ENCODE data around the gene ZNF366.

Gene ZNF366

GRCh38 chr5:72439192-72439591, 68.0 kb downstream of the ZNF366 start:
- TF ChIP-seq ZNF248 (tag by site-specific recombination; IDR thresholded peaks at IDR 0.05) (no peak), PBX3 (CRISPR knock-in tag; IDR thresholded peaks at IDR 0.05) (no peak), ZNF670 (tag by site-specific recombination; IDR thresholded peaks at IDR 0.05; ENCODE audit: low read depth) (no peak), ZFP37 (tag by site-specific recombination; IDR thresholded peaks at IDR 0.05) (no peak), ZNF302 (tag by site-specific recombination; IDR thresholded peaks at IDR 0.05; ENCODE audit: low read depth) (no peak)
- Histone ChIP-seq H3K4me1 (ENCODE audit: control insufficient read depth, insufficient read depth, low read length) (no peaks in the 10 kb centered on the region), H3K9me3 (ENCODE audit: control insufficient read depth, insufficient read depth, low read depth, low read length) (no peaks in the 10 kb centered on the region), H3K4me3 (ENCODE audit: low read depth, low read length) (no peak overlapping the region), H3K36me3 (ENCODE audit: control insufficient read depth in 2 of 2, insufficient read depth in 1 of 2, low read length in 2 of 2) (no peaks in the 10 kb centered on the region), H3K27ac (ENCODE audit: extremely low read depth, low read depth, low read length) (no peak overlapping the region)
- CTCF ChIA-PET = interaction anchor here (0.8 kb wide), 1 partner anchor 73 kb away, joined by 4 read pairs; no protein-coding TSS in a partner anchor
- POLR2A ChIA-PET = no interaction called here

GRCh38 chr5:72438141-72438540, 69.1 kb downstream of the ZNF366 start:
- CTCF ChIA-PET = interaction anchor here (1.4 kb wide), 1 partner anchor 35 kb away, joined by 5 read pairs; no protein-coding TSS in a partner anchor
- Histone ChIP-seq H3K4me3 (ENCODE audit: low read depth, low read length) (no peak overlapping the region), H3K4me1 (ENCODE audit: control insufficient read depth, insufficient read depth, low read length) (no peaks in the 10 kb centered on the region), H3K27ac (ENCODE audit: extremely low read depth, low read depth, low read length) (no peak overlapping the region), H3K9me3 (ENCODE audit: control insufficient read depth, insufficient read depth, low read depth, low read length) (no peaks in the 10 kb centered on the region), H3K36me3 (ENCODE audit: control insufficient read depth in 2 of 2, insufficient read depth in 1 of 2, low read length in 2 of 2) (no peaks in the 10 kb centered on the region)
- POLR2A ChIA-PET = no interaction called here
- TF ChIP-seq ZSCAN18 (tag by site-specific recombination; IDR thresholded peaks at IDR 0.05) (no peak), KLF9 (tag by site-specific recombination; IDR thresholded peaks at IDR 0.05; ENCODE audit: low read depth) (no peak), ZBTB6 (tag by site-specific recombination; IDR thresholded peaks at IDR 0.05) (no peak), ZNF529 (tag by site-specific recombination; IDR thresholded peaks at IDR 0.05; ENCODE audit: insufficient replicate concordance) (no peak), ZNF530 (tag by site-specific recombination; IDR thresholded peaks at IDR 0.05; ENCODE audit: low read depth) (no peak), EGR2 (tag by site-specific recombination; IDR thresholded peaks at IDR 0.05; ENCODE audit: low read depth) (no peak), ZNF558 (tag by site-specific recombination; IDR thresholded peaks at IDR 0.05) (no peak), ZBTB21 (tag by site-specific recombination; IDR thresholded peaks at IDR 0.05) (no peak), ZNF785 (tag by site-specific recombination; IDR thresholded peaks at IDR 0.05) (no peak), ZNF133 (tag by site-specific recombination; IDR thresholded peaks at IDR 0.05) (no peak), IKZF3 (tag by site-specific recombination; IDR thresholded peaks at IDR 0.05) (no peak), ZNF501 (tag by site-specific recombination; IDR thresholded peaks at IDR 0.05) (no peak), ZNF311 (tag by site-specific recombination; IDR thresholded peaks at IDR 0.05; ENCODE audit: borderline replicate concordance) (no peak), ZNF792 (tag by site-specific recombination; IDR thresholded peaks at IDR 0.05) (no peak), ZNF169 (tag by site-specific recombination; IDR thresholded peaks at IDR 0.05) (no peak), SP2 (tag by site-specific recombination; IDR thresholded peaks at IDR 0.05) (no peak), PRDM6 (tag by site-specific recombination; IDR thresholded peaks at IDR 0.05) (no peak), ZNF174 (tag by site-specific recombination; IDR thresholded peaks at IDR 0.05) (no peak), ZNF335 (tag by site-specific recombination; conservative IDR thresholded peaks at IDR 0.05) (no peak), ZNF37A (tag by site-specific recombination; IDR thresholded peaks at IDR 0.05) (no peak)
